Spinal cord (tissue), 10 donors: ENCODE data around the gene LMCD1. TPM values are rescaled to one million over a fixed set of nuclear protein-coding genes. Genes with fewer than 3 reads are reported as not detected.

Experiments used
- DNase-seq, 6 donors: peaks; one replicate each; pipeline versions ENCODE4 v3.0.0 to v3.0.0-alpha.2; 2013 to 2015; ENCODE audit warnings: low spot score in 6 of 6, low read depth in 4 of 6
- H3K27ac ChIP-seq: one replicate; pipeline ENCODE4 v1.5.1; 2013; ENCODE audit warnings: low read depth, low read length, control low read depth
- H3K27me3 ChIP-seq: one replicate; pipeline ENCODE4 v1.6.1; 2013; ENCODE audit warnings: low read length; ENCODE audit not compliant: control insufficient read depth, insufficient read depth
- H3K36me3 ChIP-seq: one replicate; pipeline ENCODE4 v1.6.1; 2013; ENCODE audit warnings: low read length; ENCODE audit not compliant: control insufficient read depth, insufficient read depth
- H3K4me1 ChIP-seq: one replicate; pipeline ENCODE4 v1.6.1; 2013; ENCODE audit warnings: low read length; ENCODE audit not compliant: control insufficient read depth, insufficient read depth
- H3K4me3 ChIP-seq: one replicate; pipeline ENCODE4 v1.5.1; 2013; ENCODE audit warnings: low read depth, low read length, control low read depth
- H3K9me3 ChIP-seq: one replicate; pipeline ENCODE4 v1.6.1; 2013; ENCODE audit warnings: low read length; ENCODE audit not compliant: control insufficient read depth, insufficient read depth
- WGBS: methylation state at CpG from one replicate; pipeline ENCODE4 v1.1.5; 2013; ENCODE audit warnings: missing lambda C conversion rate; ENCODE audit not compliant: insufficient coverage; 5-methylcytosine and 5-hydroxymethylcytosine counted together
- polyA plus RNA-seq, 2 donors: library from polyadenylated mRNA; unstranded; fragments of 120-200 nt; gene quantifications; one replicate each; pipeline ENCODE4 v1.2.1, GENCODE V29; 2013; ENCODE audit not compliant: insufficient read length in 2 of 2
- total RNA-seq, 2 donors: library from RNA; depleted of rRNA in 1 of 2; stranded (reverse); fragments of 120-200 nt in 1 of 2; fragments of >200 nt in 1 of 2; gene quantifications; one replicate each; pipeline versions ENCODE4 v1.2.3 to v1.2.4, GENCODE V29; 2013 to 2014
- donor health status: healthy.

Gene LMCD1
- total and polyA plus RNA-seq, 4 donors = 12.5 to 22.9 (median 17.1) TPM

- peaks cover under 1% of the 10 kb centered on the region for H3K4me1 ChIP-seq
- H3K27ac ChIP-seq = no peak overlapping the region
- no peak overlapping the region for H3K4me3 ChIP-seq
- no peaks in the 10 kb centered on the region for H3K27me3 ChIP-seq
- 100% methylated on average over 1 of the region's 5 CpGs for WGBS
- H3K36me3 ChIP-seq = peaks cover 4% of the 10 kb centered on the region
- no peaks in the 10 kb centered on the region for H3K9me3 ChIP-seq
- no peak for DNase-seq
Measured at GRCh38 chr3:8560366-8561007, 58.9 kb downstream of the LMCD1 start.

GRCh38 chr3:8561370-8561769 lies 59.7 kb downstream of the LMCD1 start:
- Histone ChIP-seq H3K36me3 (peaks cover 6% of the 10 kb centered on the region), H3K4me3 (no peak overlapping the region), H3K27me3 (no peaks in the 10 kb centered on the region), H3K4me1 (no peaks in the 10 kb centered on the region), H3K9me3 (no peaks in the 10 kb centered on the region), H3K27ac (no peak overlapping the region)
- no peak for DNase-seq
- WGBS = 80% methylated on average over 2 of the region's 4 CpGs

GRCh38 chr3:8562081-8562595 lies 60.5 kb downstream of the LMCD1 start:
- Histone ChIP-seq H3K36me3 (peaks cover 6% of the 10 kb centered on the region), H3K9me3 (no peaks in the 10 kb centered on the region), H3K4me1 (no peaks in the 10 kb centered on the region), H3K4me3 (no peak overlapping the region), H3K27me3 (no peaks in the 10 kb centered on the region), H3K27ac (no peak overlapping the region)
- WGBS = 63% methylated on average over 2 of the region's 3 CpGs
- DNase-seq = no peak

GRCh38 chr3:8563146-8563545 lies 61.5 kb downstream of the LMCD1 start:
- H3K27me3 ChIP-seq = no peaks in the 10 kb centered on the region
- DNase-seq = no peak
- H3K36me3 ChIP-seq = peaks cover 9% of the 10 kb centered on the region
- H3K27ac ChIP-seq = no peak overlapping the region
- WGBS = 60% methylated on average over 1 of the region's 4 CpGs
- no peaks in the 10 kb centered on the region for H3K4me1 ChIP-seq
- no peak overlapping the region for H3K4me3 ChIP-seq
- H3K9me3 ChIP-seq = no peaks in the 10 kb centered on the region

GRCh38 chr3:8563597-8563996 lies 62.0 kb downstream of the LMCD1 start:
- Histone ChIP-seq H3K27me3 (no peaks in the 10 kb centered on the region), H3K4me1 (no peaks in the 10 kb centered on the region), H3K4me3 (no peak overlapping the region), H3K27ac (no peak overlapping the region), H3K9me3 (no peaks in the 10 kb centered on the region), H3K36me3 (peaks cover 9% of the 10 kb centered on the region)
- 100% methylated on average over 2 of the region's 4 CpGs for WGBS
- DNase-seq = no peak

GRCh38 chr3:8565376-8565775 lies 63.8 kb downstream of the LMCD1 start:
- 97% methylated on average over 10 of the region's 15 CpGs for WGBS
- no peak for DNase-seq
- H3K27ac ChIP-seq = no peak overlapping the region
- H3K27me3 ChIP-seq = no peaks in the 10 kb centered on the region
- H3K4me1 ChIP-seq = no peaks in the 10 kb centered on the region
- H3K4me3 ChIP-seq = no peak overlapping the region
- no peaks in the 10 kb centered on the region for H3K9me3 ChIP-seq
- peaks cover 14% of the 10 kb centered on the region for H3K36me3 ChIP-seq

- Histone ChIP-seq H3K27me3 (no peaks in the 10 kb centered on the region), H3K27ac (no peak overlapping the region), H3K9me3 (no peaks in the 10 kb centered on the region), H3K36me3 (peaks cover 14% of the 10 kb centered on the region), H3K4me1 (no peaks in the 10 kb centered on the region), H3K4me3 (no peak overlapping the region)
- WGBS = 93% methylated on average over 3 of the region's 7 CpGs
- DNase-seq = no peak
Measured at GRCh38 chr3:8567784-8568575, 66.4 kb downstream of the LMCD1 start.

GRCh38 chr3:8571256-8571655 lies 69.6 kb downstream of the LMCD1 start:
- Histone ChIP-seq H3K36me3 (peaks cover 9% of the 10 kb centered on the region), H3K27me3 (no peaks in the 10 kb centered on the region), H3K4me1 (no peaks in the 10 kb centered on the region), H3K9me3 (no peaks in the 10 kb centered on the region), H3K27ac (no peak overlapping the region), H3K4me3 (no peak overlapping the region)
- no CpG with 5 or more reads among the region's 3 CpGs for WGBS
- no peak for DNase-seq

- H3K9me3 ChIP-seq = no peaks in the 10 kb centered on the region
- no peak overlapping the region for H3K4me3 ChIP-seq
- DNase-seq = no peak
- H3K36me3 ChIP-seq = peaks cover 6% of the 10 kb centered on the region
- WGBS = 44% methylated on average over 1 of the region's 4 CpGs
- H3K4me1 ChIP-seq = no peaks in the 10 kb centered on the region
- no peak overlapping the region for H3K27ac ChIP-seq
- H3K27me3 ChIP-seq = no peaks in the 10 kb centered on the region
Measured at GRCh38 chr3:8573342-8573926, 71.8 kb downstream of the LMCD1 start.
